Measurements from ENCODE around the gene ITGB1BP2.
"Not testable (repeated sequence)": the region's sequence is repeated elsewhere in the genome, so short reads cannot be mapped to it uniquely, and the experiment has no call there.

Gene ITGB1BP2

DNA sequence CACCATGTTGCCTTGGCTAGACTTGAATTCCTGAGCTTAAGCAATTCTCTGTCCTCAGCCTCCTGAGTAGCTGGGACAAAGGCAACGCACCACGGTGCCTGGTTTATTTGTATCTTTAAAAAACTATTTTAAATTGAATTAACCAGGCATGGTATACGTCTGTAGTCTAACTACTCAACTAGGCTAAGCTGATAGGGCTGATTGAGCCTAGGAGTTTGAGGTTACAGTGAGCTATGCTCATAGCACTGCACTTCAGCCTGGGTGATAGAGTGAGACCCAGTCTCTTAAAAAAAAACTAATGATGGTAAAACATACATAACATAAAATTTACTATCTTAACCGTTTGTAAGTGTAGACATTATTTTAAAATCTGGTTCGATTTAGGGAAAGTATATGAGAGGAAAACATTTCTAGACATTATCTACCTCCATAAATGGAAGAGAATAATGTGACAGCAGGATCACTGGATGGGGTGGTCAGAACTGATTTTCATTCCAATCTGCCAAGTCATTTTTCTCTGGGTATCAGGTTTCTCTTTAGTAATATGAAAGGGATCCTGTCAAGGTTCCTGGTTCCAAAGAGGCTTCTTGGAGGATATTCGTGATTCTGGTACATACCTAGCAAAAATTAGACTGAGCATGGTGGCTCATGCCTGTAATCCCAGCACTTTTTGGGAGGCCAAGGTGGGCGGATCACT lies 8.7 kb upstream of the ITGB1BP2 start:
- H3K4me3 ChIP-seq (ENCODE audit: low read length), result no peak overlapping the region
- DNase-seq (ENCODE audit: low read depth), result no peak
- TF ChIP-seq, protein P1, sequence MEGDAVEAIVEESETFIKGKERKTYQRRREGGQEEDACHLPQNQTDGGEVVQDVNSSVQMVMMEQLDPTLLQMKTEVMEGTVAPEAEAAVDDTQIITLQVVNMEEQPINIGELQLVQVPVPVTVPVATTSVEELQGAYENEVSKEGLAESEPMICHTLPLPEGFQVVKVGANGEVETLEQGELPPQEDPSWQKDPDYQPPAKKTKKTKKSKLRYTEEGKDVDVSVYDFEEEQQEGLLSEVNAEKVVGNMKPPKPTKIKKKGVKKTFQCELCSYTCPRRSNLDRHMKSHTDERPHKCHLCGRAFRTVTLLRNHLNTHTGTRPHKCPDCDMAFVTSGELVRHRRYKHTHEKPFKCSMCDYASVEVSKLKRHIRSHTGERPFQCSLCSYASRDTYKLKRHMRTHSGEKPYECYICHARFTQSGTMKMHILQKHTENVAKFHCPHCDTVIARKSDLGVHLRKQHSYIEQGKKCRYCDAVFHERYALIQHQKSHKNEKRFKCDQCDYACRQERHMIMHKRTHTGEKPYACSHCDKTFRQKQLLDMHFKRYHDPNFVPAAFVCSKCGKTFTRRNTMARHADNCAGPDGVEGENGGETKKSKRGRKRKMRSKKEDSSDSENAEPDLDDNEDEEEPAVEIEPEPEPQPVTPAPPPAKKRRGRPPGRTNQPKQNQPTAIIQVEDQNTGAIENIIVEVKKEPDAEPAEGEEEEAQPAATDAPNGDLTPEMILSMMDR (conservative IDR thresholded peaks at IDR 0.05; ENCODE audit: low read depth, low read length), result no peak

DNA sequence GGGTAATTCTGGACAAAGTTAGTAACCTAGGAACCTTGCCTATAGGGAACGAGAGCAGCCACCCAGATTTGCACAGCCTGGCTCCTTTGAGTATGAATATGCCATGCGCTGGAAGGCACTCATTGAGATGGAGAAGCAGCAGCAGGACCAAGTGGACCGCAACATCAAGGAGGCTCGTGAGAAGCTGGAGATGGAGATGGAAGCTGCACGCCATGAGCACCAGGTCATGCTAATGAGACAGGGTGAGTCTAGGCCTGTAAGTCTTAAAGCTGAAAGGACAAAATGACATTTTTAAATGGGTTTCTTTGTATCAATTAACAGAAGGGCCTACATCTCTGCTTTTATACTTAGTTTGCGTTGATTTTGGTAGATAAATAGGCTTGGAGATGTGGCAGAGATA lies 4.7 kb upstream of the ITGB1BP2 start:
- TF ChIP-seq, protein P1 (conservative IDR thresholded peaks at IDR 0.05; ENCODE audit: low read depth, low read length), result no peak
- no peak for DNase-seq (ENCODE audit: low read depth)
- no peak overlapping the region for H3K4me3 ChIP-seq (ENCODE audit: low read length)

DNA sequence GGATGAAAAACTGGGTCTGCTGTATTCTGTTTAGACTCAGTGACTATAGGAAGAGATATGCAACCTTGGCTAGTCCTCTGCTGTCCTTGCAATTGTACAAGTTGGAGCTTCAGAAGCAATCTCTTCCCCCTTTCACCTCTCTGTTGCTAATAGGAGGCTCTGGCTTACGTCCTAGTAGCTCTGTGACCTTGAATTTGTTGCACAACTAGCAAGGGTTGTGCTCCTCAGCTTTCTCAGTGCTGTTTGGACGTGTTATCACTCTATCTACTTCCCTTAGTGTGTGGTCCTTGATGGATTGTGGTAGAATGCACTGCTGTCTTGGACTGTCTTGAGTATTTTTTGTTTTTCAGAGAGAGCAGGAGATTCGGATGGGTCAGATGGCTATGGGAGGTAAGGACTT lies 3.4 kb upstream of the ITGB1BP2 start:
- TF ChIP-seq, protein P1 (conservative IDR thresholded peaks at IDR 0.05; ENCODE audit: low read depth, low read length), result no peak
- DNase-seq (ENCODE audit: low read depth), result no peak
- no peak overlapping the region for H3K4me3 ChIP-seq (ENCODE audit: low read length)

DNA sequence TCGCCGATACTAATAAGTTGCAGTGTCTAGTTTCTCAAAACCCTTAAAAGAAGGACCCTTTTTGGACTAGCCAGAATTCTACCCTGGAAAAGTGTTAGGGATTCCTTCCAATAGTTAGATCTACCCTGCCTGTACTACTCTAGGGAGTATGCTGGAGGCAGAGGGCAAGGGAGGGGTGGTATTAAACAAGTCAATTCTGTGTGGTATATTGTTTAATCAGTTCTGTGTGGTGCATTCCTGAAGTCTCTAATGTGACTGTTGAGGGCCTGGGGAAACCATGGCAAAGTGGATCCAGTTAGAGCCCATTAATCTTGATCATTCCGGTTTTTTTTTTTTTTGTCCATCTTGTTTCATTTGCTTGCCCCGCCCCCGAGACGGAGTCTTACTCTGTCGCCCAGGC lies 1.5 kb upstream of the ITGB1BP2 start:
- not testable (repeated sequence) for H3K4me3 ChIP-seq (ENCODE audit: low read length); DNase-seq (ENCODE audit: low read depth)

DNA sequence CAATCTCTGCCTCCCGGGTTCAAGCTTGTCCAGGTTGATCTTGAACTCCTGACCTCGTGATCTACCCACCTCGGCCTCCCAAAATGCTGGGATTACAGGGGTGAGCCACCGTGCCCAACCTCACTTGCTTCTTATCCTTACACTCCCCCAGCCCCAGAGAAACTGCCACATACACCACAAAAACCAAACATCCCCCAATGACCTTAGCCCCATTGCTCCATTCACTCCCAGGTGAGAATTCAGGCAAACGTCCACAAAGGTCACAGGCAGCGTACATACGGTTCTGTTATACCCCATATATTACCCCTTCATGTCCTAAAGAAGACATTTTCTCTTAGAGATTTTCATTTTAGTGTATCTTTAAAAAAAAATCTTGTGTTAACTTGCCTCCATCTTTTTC lies 1.1 kb upstream of the ITGB1BP2 start:
- DNase-seq (ENCODE audit: low read depth); H3K4me3 ChIP-seq (ENCODE audit: low read length): not testable (repeated sequence)

DNA sequence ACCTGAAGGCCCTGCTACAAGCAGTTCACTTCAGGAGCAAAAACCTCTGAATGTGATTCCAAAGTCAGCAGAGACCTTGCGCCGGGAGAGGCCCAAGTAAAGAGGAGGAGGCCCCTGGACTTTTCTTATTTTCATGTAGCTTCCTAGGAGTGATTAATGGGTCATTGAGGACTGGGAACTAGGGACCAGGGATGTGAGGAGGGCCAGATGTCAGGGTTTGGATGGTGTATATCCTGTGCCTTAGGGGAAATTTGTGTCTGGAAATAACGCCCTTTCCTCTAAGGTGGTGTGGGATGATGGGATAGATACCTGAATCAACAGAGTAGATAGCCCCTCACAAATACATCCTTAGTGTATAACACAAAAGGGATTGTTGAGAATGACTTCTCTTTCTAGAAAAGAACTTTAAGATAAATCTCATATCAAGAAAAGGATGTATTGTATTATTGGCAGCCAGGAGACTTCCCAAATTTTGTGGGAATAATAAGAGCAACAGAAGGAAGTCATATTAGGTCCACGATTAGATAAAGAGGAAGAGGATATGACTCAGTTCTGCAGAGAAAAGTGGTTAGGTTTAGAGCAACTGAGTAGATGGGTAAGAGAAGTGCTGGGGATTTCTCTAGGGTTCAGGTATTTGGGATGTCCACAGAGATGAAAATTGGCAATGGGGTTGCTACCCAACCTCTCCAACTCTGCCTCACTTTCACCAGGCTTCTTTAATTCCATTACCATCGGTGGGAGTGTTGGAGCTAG lies 1.1 kb downstream of the ITGB1BP2 start:
- H3K4me3 ChIP-seq (ENCODE audit: low read length), result no peak overlapping the region
- no peak for DNase-seq (ENCODE audit: low read depth)
- TF ChIP-seq, protein P1 (conservative IDR thresholded peaks at IDR 0.05; ENCODE audit: low read depth, low read length), result no peak

DNA sequence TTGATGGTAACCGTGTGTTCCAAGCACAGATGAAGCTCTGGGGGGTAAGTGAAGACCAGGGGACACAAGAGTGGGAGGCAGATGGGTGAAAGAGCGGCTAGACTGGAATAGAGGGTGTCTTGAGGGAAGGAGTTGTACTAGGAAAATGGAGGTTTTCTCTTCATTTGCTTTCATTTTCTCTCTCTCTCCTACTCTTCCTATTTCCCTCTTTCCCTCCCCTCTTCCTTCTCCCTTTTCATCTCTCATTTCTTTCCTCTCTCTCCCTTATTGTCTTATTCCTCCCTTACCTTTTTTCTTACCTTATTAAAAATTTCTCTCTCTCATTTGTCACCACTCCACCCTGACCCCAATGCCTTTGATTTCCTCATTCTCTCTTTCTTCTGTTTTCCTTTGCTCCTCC lies 3.0 kb downstream of the ITGB1BP2 start:
- no peak for DNase-seq (ENCODE audit: low read depth)
- TF ChIP-seq, protein P1 (conservative IDR thresholded peaks at IDR 0.05; ENCODE audit: low read depth, low read length), result no peak
- no peak overlapping the region for H3K4me3 ChIP-seq (ENCODE audit: low read length)

DNA sequence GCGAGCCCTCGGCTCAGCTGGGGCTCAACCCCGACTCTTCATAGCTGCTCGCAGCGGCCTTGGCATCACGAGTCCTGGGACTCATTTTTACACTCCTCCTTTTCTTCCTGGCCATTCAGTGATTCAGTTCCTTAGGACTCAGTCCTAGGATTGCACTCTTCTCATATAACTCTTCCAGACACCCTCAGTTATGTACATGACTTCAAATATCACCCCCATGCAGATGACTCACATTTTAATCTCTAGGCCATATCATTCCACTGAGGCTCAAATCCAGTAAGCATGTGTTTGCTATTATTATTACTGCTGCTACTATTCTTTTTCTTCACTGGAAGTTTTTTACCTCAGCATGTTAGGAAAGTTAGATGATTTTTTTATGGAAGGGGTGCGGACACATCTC lies 14.4 kb downstream of the ITGB1BP2 start:
- DNase-seq (ENCODE audit: low read depth), result peak; percentile 62
- TF ChIP-seq, protein P1 (conservative IDR thresholded peaks at IDR 0.05; ENCODE audit: low read depth, low read length), result no peak
- H3K4me3 ChIP-seq (ENCODE audit: low read length), result no peak overlapping the region

DNA sequence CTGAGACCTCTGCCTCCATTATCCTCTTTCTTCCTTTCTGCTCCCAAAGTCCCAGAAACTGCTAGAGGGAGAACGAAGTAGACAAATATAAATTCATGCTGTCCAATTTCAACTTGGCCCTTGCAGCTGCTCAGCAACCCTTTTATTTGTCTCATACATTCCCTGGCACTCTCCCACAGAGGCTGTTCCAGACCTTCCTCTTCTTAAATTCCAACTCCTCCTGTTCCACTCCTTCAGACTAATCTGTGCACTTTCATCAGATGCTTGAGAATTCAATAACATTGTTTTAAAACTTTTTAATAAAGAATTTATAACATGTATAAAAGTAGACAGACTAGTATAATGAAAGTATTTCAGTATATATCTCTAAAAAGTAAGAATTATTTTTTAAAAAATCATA lies 15.4 kb downstream of the ITGB1BP2 start:
- H3K4me3 ChIP-seq (ENCODE audit: low read length); DNase-seq (ENCODE audit: low read depth): not testable (repeated sequence)
